Skeletal muscle tissue (tissue), 4 donors: Measurements from ENCODE around the gene CBR1. TPM values are rescaled to one million over a fixed set of nuclear protein-coding genes. Genes with fewer than 3 reads are reported as not detected.

Experiments
- H3K27ac ChIP-seq: one replicate; pipeline ENCODE4 v1.7.0; 2013; ENCODE audit warnings: mild to moderate bottlenecking, low read depth, low read length, inconsistent platforms
- H3K27me3 ChIP-seq, 3 donors: one replicate each; pipeline ENCODE4 v1.7.0; 2013; ENCODE audit warnings: low read length in 3 of 3; ENCODE audit not compliant: control insufficient read depth in 3 of 3, insufficient read depth in 3 of 3
- H3K36me3 ChIP-seq, 3 donors: one replicate each; pipeline ENCODE4 v1.7.0; 2013; ENCODE audit warnings: low read length in 3 of 3; ENCODE audit not compliant: control insufficient read depth in 3 of 3, insufficient read depth in 3 of 3
- H3K4me1 ChIP-seq, 3 donors: one replicate each; pipeline ENCODE4 v1.7.0; 2013; ENCODE audit warnings: low read length in 3 of 3, mild to moderate bottlenecking in 3 of 3; ENCODE audit not compliant: control insufficient read depth in 3 of 3, insufficient read depth in 3 of 3
- H3K4me3 ChIP-seq, 3 donors: one replicate each; pipeline ENCODE4 v1.7.0; 2013; ENCODE audit warnings: low read length in 3 of 3
- H3K9ac ChIP-seq, 3 donors: one replicate each; pipeline ENCODE4 v1.7.0; 2013; ENCODE audit warnings: low read length in 3 of 3, mild to moderate bottlenecking in 3 of 3, moderate library complexity in 2 of 3, low read depth in 1 of 3
- H3K9me3 ChIP-seq, 3 donors: one replicate each; pipeline ENCODE4 v1.7.0; 2013; ENCODE audit warnings: low read length in 3 of 3; ENCODE audit not compliant: control insufficient read depth in 3 of 3
- total RNA-seq: library from RNA; depleted of rRNA; stranded (reverse); fragments of >200 nt; gene quantifications from one replicate; pipeline ENCODE4 v1.2.3, GENCODE V29; 2014
- donor health status: Osteomylitis.

The CBR1 gene
- total RNA-seq, 1 donor from 2014 or later = 21.4 TPM

DNA sequence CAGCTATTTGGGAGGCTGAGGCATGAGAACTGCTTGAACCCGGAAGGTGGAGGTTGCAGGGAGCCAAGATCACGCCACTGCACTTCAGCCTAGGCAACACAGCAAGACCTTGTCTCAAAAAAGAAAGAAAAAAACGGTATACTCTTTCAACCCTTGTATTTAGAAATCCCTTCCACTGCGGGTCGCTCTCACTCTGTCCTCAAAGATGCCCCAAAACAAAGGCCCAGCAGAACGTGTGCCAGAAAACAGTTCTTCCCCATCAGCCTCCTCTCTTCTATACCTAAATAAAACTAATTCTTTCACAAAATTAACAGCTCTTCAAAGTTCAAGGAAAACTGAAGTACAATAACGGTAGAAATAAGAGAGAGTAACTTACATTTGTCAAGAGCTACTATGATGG, 22.7 kb upstream of the CBR1 start:
- H3K27ac ChIP-seq = no peak overlapping the region
- no peaks in the 10 kb centered on the region for H3K4me1 ChIP-seq
- no peak overlapping the region for H3K4me3 ChIP-seq
- no peaks in the 10 kb centered on the region for H3K27me3 ChIP-seq
- H3K36me3 ChIP-seq = peaks cover 40 to 61% (median 56%) of the 10 kb centered on the region in 3 donors
- no peaks in the 10 kb centered on the region for H3K9me3 ChIP-seq
- H3K9ac ChIP-seq = no peak overlapping the region

DNA sequence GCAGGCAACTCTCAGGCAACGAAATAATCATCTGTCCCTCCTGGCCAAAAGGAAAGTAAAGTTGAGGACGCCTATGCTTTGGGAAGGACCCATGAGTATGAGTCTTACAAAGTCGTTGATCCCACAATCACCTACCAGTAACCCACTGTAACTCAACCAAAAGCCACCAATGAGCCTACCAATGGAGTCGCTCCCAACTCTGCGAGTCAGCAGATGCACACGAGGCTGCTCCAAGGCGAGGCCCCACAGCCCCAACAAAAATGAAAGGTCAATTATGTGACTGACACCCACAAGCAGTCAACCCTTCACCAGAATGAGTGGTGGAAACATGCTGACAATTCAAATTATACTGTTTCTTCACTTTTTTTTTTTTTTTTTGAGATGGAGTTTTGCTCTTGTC, 21.5 kb upstream of the CBR1 start:
- Histone ChIP-seq H3K9ac (no peak overlapping the region), H3K27ac (no peak overlapping the region), H3K36me3 (peaks cover 43 to 64% (median 58%) of the 10 kb centered on the region in 3 donors), H3K9me3 (no peaks in the 10 kb centered on the region), H3K4me1 (peaks cover 8% of the 10 kb centered on the region in 3 donors), H3K27me3 (no peaks in the 10 kb centered on the region), H3K4me3 (no peak overlapping the region)

DNA sequence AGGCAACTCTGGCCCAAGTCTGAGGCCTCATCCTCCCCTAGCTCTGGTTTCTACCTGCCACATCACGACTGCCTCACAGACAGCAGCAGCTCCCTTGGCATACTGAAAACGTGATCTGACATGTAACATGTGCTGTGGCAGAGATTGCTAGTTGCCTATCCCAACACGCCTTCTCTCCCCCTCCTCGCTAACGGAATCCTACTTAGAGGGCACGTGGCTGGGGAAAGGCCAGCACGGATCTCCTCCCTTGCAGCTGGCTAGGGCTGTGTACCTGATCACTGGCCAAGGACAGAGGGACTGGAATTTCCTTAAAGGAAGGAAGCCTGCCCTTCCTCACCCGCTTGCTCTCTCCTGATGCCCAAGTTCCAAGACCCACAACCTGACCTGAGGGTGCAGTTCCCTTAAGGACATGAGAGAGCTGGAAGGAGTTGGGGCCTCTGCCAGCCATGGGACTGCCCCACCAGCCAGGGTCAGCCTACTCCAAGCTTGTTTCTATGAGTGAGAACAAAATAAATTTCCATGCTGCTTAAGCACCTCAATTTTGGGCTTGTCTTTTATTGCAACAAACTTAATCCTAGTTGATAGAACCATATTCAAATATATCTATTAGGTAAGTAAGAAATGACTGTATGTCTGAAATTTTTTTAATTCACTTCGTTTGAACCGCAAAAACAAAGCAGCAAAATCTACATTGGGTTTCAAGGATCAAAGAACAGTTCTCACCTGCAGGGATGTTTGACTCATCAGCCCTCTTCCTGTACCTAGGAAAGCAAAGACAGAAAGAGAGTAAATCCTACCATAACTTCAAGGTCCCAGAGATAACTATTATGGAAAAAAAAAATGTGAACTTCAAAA, 16.7 kb upstream of the CBR1 start:
- peaks cover 25 to 30% (median 26%) of the 10 kb centered on the region in 3 donors for H3K4me1 ChIP-seq
- no peaks in the 10 kb centered on the region for H3K9me3 ChIP-seq
- H3K27me3 ChIP-seq = no peaks in the 10 kb centered on the region
- peaks cover 37 to 58% (median 54%) of the 10 kb centered on the region in 3 donors for H3K36me3 ChIP-seq
- H3K27ac ChIP-seq = no peak overlapping the region
- peak overlapping the region in 2 of 3 donors; percentile 41 to 43 for H3K9ac ChIP-seq
- H3K4me3 ChIP-seq = peak overlapping the region in 1 of 3 donors; percentile 22

DNA sequence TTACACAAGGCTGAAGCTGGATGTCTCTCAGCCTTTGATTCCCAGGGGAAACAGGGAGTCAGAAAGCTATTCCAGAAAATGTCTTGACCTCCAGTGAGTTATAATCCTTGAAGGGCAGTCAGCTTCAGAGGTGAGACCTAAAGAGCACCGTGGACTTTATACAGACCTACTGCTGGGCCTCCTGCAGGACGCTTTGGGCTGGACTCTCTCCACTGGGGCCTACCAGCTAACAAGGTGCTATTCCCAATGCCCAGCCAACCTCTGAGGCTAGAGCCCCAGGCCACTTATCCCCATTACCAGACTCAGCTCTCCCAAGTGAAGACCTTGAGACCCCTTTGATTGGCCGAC, 16.1 kb upstream of the CBR1 start:
- Histone ChIP-seq H3K9ac (no peak overlapping the region), H3K4me1 (peaks cover 25 to 30% (median 30%) of the 10 kb centered on the region in 3 donors), H3K9me3 (no peaks in the 10 kb centered on the region), H3K4me3 (no peak overlapping the region), H3K36me3 (peaks cover 33 to 58% (median 54%) of the 10 kb centered on the region in 3 donors), H3K27me3 (no peaks in the 10 kb centered on the region), H3K27ac (no peak overlapping the region)

DNA sequence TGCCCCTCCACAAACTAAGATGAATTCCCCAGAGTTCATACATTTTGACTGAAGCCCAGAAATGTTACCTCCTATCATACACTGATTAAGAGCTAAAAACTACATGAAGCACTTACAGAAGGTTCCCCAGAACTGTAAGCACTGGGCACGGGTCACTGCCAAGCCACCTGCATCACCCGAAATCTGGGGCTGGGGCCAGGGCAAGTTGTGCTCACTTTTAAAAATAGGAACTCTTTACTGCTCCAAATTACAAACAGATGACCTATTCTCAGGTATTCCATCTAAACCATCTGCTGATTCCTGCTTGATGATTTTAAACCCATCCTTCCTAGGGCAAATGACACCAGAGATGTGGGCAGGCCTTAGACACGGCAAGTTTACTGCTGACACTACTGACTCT, 14.3 kb upstream of the CBR1 start:
- no peaks in the 10 kb centered on the region for H3K27me3 ChIP-seq
- H3K4me3 ChIP-seq = no peak overlapping the region
- peaks cover 32 to 53% (median 48%) of the 10 kb centered on the region in 3 donors for H3K36me3 ChIP-seq
- peak overlapping the region; percentile 38 for H3K27ac ChIP-seq
- peaks cover 33 to 38% (median 37%) of the 10 kb centered on the region in 3 donors for H3K4me1 ChIP-seq
- no peaks in the 10 kb centered on the region for H3K9me3 ChIP-seq
- peak overlapping the region in 1 of 3 donors; percentile 16 for H3K9ac ChIP-seq

DNA sequence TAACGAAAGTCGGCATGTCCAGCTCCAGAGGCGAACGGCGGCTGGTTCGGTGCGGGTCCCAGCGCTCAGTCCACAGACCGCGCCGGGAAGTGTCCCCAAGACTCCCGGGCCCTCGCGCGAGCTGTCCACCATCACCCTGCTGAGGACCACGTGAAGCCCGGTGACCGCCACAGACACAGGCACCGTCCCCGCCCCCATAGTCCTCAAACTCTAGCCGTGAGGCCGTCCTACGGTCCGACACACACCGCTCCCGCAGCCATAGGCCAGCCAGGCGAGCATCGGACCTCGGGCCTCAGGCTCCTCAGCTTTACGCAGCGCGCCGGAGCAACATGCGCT, 10.0 kb upstream of the CBR1 start:
- H3K36me3 ChIP-seq = peaks cover 17 to 27% (median 26%) of the 10 kb centered on the region in 3 donors
- H3K27me3 ChIP-seq = no peaks in the 10 kb centered on the region
- peak overlapping the region; percentile 91 for H3K27ac ChIP-seq
- H3K9ac ChIP-seq = peak overlapping the region; percentile 89 to 91 (median 89)
- H3K4me3 ChIP-seq = peak overlapping the region; percentile 92 to 100 (median 100)
- H3K9me3 ChIP-seq = no peaks in the 10 kb centered on the region
- H3K4me1 ChIP-seq = peaks cover 21 to 26% (median 24%) of the 10 kb centered on the region in 3 donors

DNA sequence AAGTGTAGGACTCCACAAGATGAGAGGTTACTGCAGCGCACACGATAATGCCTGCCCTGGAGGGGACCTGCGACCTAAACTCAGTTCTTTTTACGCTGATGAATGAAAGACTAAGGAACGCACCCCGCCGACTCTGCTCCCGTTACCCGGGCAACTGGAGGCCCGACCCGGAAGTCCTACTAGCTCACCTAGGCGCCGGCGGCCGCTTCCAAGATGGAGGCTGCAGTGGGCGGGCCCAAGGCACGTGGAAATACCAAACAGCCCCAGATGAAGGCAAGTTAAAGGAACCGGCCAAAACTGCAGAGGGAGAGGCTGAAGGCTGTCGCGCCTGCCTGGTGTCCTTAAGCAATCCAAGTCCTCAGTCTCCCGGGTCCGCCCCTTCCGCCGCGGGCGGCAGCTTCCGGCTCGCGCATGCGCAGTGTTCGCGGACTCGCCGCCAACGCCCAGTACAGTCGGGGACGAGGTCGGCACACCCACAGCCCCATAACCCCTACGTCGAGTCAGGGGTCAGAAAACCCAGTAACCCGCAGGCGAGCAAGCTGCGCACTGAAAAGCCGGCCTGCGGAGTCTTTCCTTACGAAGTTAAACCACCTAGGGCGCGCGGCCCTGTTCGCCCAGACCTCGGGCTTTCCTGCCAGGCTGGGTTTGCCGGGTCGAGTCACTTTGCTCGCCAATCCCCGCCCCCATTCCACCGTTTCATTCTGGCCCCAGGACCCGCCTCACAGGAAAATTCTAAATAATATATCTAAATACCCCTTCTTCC, 9.5 kb upstream of the CBR1 start, which contains the start of gene SETD4:
Gene SETD4, minus strand, starts transcription at position 368 of the 763 bp plus-strand sequence. CDS start 1,638 bp downstream, outside the sequence.
- H3K9me3 ChIP-seq = no peaks in the 10 kb centered on the region
- H3K9ac ChIP-seq = peak within 1 kb of the TSS; percentile 89 to 91 (median 89)
- H3K36me3 ChIP-seq = peaks cover 16 to 25% (median 21%) of the 10 kb centered on the region in 3 donors
- peak within 1 kb of the TSS; percentile 91 for H3K27ac ChIP-seq
- no peaks in the 10 kb centered on the region for H3K27me3 ChIP-seq
- peaks cover 20 to 22% (median 21%) of the 10 kb centered on the region in 3 donors for H3K4me1 ChIP-seq
- H3K4me3 ChIP-seq = peak within 1 kb of the TSS; percentile 92 to 100 (median 100)

DNA sequence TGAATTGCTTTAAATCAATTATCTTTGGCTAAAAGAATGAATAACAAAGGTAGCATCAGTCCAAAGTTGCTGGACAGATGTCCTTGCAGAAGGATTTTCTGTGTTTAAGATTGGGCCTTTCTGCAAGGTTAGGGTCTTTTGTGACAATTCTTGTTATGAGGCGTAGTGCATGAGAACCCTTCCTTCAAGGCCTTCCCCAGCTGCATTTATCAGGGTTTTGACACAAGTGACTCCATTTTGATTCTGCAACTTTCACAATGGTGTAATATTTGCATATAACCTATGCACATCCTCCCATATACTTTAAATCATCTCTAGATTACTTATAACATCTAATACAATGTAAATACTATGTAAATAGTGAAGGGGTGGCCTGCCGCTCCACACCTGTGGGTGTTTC, 8.4 kb upstream of the CBR1 start:
- Histone ChIP-seq H3K9ac (no peak overlapping the region), H3K4me3 (no peak overlapping the region), H3K27ac (no peak overlapping the region), H3K9me3 (no peaks in the 10 kb centered on the region), H3K4me1 (peaks cover 11 to 12% (median 11%) of the 10 kb centered on the region in 3 donors), H3K27me3 (no peaks in the 10 kb centered on the region), H3K36me3 (peaks cover 7 to 14% (median 11%) of the 10 kb centered on the region in 3 donors)

DNA sequence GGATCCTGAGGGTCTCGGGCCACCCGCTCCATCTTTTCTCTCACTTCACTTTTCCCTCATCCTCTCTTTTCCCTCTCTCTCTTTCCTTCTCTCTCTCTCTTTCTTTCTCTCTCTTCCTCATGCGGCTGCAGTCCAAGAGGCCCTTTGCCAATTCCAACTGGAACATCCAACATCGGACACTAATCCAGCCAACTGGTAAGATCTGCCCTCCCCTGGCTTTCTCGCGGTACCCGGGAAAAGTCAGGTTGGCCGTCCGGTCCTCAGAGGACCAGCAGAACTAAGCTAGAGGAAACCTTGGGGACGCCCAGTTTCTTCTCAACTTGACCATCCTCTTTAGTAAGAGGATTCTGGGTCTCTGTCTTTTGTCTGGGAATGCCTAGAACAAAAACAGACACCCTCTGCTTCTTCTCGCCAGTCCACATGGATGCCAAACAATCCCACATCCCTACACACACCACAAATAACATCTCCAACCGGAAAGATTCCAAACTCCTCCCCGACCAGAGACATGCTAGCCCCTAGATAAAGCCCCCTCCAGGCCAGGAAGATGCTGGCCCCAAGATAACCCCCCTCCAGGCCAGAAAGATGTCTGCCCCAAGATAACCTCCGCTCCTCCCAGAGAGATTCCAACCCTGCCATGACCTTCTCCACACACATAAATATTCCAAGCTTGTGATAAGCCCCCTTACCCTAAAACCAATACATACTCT, 6.3 kb upstream of the CBR1 start:
- no peak overlapping the region for H3K27ac ChIP-seq
- H3K36me3 ChIP-seq = peaks cover 0 to under 1% (median 0%) of the 10 kb centered on the region in 3 donors
- H3K4me3 ChIP-seq = no peak overlapping the region
- no peak overlapping the region for H3K9ac ChIP-seq
- H3K9me3 ChIP-seq = no peaks in the 10 kb centered on the region
- H3K27me3 ChIP-seq = no peaks in the 10 kb centered on the region
- H3K4me1 ChIP-seq = peaks cover 8% of the 10 kb centered on the region in 3 donors
